Measurements from ENCODE around the gene HAPSTR1.

Gene HAPSTR1

GRCh38 chr16:9124444-9124843 is 33.0 kb downstream of the HAPSTR1 start:
- DNase-seq = no peak

- no peak for DNase-seq
Measured at GRCh38 chr16:9124908-9125584, 33.6 kb downstream of the HAPSTR1 start.

- DNase-seq = no peak
Measured at GRCh38 chr16:9125658-9126505, 34.4 kb downstream of the HAPSTR1 start.

- DNase-seq = no peak
Measured at GRCh38 chr16:9126609-9127008, 35.2 kb downstream of the HAPSTR1 start.

GRCh38 chr16:9128346-9129342 is 37.2 kb downstream of the HAPSTR1 start:
- no peak for DNase-seq

- DNase-seq = no peak
Measured at GRCh38 chr16:9134306-9134705, 42.9 kb downstream of the HAPSTR1 start.

- peak; percentile 74 for DNase-seq
Measured at GRCh38 chr16:9134739-9135138, 43.3 kb downstream of the HAPSTR1 start.

GRCh38 chr16:9135797-9136196 is 44.4 kb downstream of the HAPSTR1 start:
- no peak for DNase-seq

- DNase-seq = no peak
Measured at GRCh38 chr16:9136596-9136995, 45.2 kb downstream of the HAPSTR1 start.

GRCh38 chr16:9138021-9138680 is 46.7 kb downstream of the HAPSTR1 start:
- no peak for DNase-seq

- peak; percentile 81 for DNase-seq
Measured at GRCh38 chr16:9138731-9139501, 47.5 kb downstream of the HAPSTR1 start.

GRCh38 chr16:9139965-9140364 is 48.5 kb downstream of the HAPSTR1 start:
- no peak for DNase-seq
